ENCODE data around the gene P2RX1.

GRCh38 chr17:3955673-3955988, 39.4 kb upstream of the P2RX1 start:
- no peak for TF ChIP-seq CTCF (IDR thresholded peaks at IDR 0.05)
- no peak for TF ChIP-seq POLR2A (IDR thresholded peaks at IDR 0.05)

All from esophagus squamous epithelium (tissue), 4 donors.